Posterior cingulate gyrus (tissue), 11 donors: Measurements from ENCODE around the gene IL11RA.

Experiments
- DNase-seq, 10 donors: peaks; one replicate each; pipeline versions ENCODE4 v3.0.0 to v3.0.0-alpha.2; 2020 to 2021; ENCODE audit warnings: mixed read lengths in 3 of 10
- intact Hi-C: fragments of 100-400 bp; cut with DNase I; formaldehyde crosslinking; loops from one replicate; pipeline ENCODE4 v1.15.1; 2023

Gene IL11RA

GRCh38 chr9:34650816-34651215 is 1.2 kb upstream of the IL11RA start:
- intact Hi-C loops: no loop called here
- DNase-seq: peak in 5 of 10 donors; percentile 42 to 86 (median 76)

GRCh38 chr9:34651321-34651720 is 664 bp upstream of the IL11RA start:
- DNase-seq: peak in 2 of 10 donors; percentile 5 to 65
- intact Hi-C loops: no loop called here

DNA sequence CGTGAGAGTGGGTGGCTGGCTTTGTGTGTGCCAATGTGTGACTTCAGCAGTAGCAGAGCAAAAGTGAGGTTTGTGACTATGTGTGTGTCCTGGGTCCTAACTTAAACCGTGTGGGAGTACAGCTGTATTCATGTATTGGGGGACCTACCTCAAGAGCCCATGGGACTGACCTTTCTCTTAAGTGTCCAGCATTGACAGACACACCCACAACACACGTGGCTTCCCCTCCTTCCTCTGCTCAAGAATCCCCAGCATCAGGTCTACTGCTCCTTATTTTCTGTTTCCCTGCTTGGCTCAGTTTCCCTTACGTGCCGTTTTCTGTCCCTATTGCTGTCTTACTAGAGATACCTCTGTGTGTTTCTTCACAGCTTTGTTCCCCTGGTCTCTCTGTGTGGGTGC is 616 bp downstream of the IL11RA start:
- peak in 1 of 10 donors; percentile 36 for DNase-seq

GRCh38 chr9:34653151-34654072 is 1.4 kb downstream of the IL11RA start:
- intact Hi-C loops: no loop called here
- peak in 2 of 10 donors; percentile 54 to 58 for DNase-seq

More for the DNA sequence above, 616 bp downstream of the IL11RA start:
- intact Hi-C loops: no loop called here

- peak; percentile 64 to 96 (median 78) for DNase-seq
- intact Hi-C loops: no loop called here
Observed at GRCh38 chr9:34654323-34655051, 2.5 kb downstream of the IL11RA start.

DNA sequence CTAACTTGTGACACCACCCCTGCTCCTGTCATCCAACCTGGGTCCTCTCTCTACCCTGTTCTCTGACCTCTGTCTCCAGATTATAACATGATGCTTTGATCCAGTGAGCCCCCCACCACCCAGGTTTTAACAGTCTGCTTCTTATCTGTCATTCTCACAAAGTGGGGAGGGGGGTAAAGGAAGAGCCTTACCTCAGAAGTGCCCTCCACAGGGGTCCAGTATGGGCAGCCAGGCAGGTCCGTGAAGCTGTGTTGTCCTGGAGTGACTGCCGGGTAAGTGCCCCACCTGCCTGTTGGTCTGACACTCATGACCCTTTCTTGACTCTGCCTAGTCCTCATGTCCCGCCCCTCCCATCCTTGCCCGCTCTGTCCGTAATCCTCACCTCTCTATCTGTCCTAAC is 3.4 kb downstream of the IL11RA start:
- intact Hi-C loops: no loop called here

DNA sequence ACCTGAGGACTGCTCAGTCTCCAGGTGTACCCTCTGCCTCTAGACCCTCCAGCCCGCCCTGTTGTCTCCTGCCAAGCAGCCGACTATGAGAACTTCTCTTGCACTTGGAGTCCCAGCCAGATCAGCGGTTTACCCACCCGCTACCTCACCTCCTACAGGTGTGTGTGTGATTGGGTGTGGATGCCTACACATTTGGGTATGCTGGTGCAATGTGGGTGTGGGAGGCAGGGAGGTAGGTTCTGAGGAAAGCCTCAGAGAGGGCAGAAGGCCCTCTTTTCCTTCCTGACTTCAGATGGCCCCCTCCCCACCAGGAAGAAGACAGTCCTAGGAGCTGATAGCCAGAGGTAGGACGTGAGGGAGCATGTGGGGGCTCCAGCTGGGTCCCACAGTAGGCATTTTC is 5.0 kb downstream of the IL11RA start:
- DNase-seq: peak in 1 of 10 donors; percentile 37
- intact Hi-C loops: no loop called here

More for the DNA sequence above, 3.4 kb downstream of the IL11RA start:
- DNase-seq: peak in 2 of 10 donors; percentile 45 to 63

DNA sequence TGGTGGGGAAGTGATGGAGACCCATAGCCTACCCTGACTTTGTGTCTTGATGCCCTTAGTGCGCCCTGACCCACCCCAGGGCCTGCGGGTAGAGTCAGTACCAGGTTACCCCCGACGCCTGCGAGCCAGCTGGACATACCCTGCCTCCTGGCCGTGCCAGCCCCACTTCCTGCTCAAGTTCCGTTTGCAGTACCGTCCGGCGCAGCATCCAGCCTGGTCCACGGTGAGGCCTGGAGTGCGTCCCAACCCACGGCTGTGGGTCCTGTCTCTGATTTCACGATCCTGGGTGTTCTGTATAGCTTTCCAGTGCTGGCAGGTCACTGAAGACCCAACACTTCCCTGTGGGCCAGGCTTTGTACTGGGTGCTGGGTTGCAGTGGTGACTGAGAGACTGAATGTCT is 6.5 kb downstream of the IL11RA start:
- peak in 1 of 10 donors; percentile 61 for DNase-seq
- intact Hi-C loops: no loop called here

- DNase-seq: peak in 1 of 10 donors; percentile 62
- intact Hi-C loops: no loop called here
Observed at GRCh38 chr9:34659592-34660253, 7.7 kb downstream of the IL11RA start.

- peak in 1 of 10 donors; percentile 16 for DNase-seq
- intact Hi-C loops: no loop called here
Observed at GRCh38 chr9:34662526-34663302, 10.7 kb downstream of the IL11RA start, which contains the start of gene CCL27. CCL27 (minus strand) TSS chr9:34662657; CDS start chr9:34662633, 24 bp downstream.

- intact Hi-C loops: no loop called here
- DNase-seq: no peak
Observed at GRCh38 chr9:34663303-34663605, 11.3 kb downstream of the IL11RA start.

- peak; percentile 46 to 95 (median 76) for DNase-seq
- intact Hi-C loops: loop anchor here (2.0 kb wide), 1 partner anchor 38 kb away; no protein-coding TSS in a partner anchor
Observed at GRCh38 chr9:34664281-34665066, 12.5 kb downstream of the IL11RA start.

DNA sequence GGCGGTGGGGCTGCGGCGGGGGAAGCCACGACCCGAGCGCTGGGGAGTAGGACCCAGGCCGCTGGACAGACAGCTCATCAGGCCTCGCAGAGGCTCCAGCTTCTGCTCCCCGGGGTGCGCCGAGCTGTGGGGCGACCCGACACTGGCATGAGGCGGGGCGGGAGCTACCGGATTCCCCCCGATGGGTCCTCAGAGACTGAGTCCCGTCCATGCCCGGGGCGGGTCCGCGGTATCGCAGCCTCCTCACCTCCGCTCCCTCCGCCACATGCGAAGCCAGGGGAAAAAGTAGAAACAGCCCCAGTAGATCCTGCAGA is 13.0 kb downstream of the IL11RA start:
- peak in 1 of 10 donors; percentile 88 for DNase-seq
- intact Hi-C loops: loop anchor here (2.0 kb wide), 1 partner anchor 38 kb away; no protein-coding TSS in a partner anchor

DNA sequence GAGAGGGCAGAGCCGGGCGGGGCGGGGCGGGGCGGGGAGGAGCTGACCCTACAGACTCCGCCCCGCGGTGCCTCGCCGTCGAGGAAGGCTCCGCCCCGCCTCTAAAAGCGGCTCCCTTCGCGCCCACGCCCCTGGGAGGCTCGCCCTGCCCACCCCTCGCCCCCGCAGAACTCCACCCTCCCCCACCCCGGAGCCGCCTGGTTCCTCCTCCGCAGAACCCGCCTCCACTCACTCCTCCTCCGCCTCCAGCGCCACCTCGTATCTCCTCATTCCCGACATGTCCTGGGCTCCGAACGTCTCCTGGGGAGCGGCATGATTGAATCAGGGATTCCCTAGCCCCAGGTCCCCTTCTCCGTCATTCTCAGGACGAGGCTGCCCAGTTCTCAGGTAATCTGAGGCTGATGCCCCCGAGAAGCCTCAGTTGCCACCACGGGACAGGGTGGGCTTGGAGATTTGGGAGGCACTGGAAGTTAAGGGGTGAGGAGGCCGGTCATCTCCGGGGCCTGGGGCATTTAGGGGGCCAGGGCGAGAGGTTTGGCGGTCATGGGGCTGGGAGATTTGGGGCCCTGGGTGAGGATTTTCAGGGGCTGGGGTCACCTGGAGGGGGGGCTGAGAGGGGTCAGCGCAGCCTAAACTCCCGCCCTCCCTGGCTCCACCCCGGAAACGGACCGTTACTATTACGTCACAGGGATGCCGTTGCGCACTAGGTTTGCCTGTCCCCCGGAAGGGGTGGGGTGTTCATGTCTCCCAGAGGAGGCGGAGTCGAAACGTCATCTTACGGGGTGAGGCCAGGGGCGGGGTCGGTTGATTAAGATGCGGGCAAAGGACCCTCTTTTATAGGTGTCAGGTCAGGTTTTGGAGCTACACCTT is 13.6 kb downstream of the IL11RA start:
- intact Hi-C loops: loop anchor here (2.0 kb wide), 1 partner anchor 37 kb away; no protein-coding TSS in a partner anchor
- DNase-seq: peak; percentile 90 to 99 (median 96)

- peak in 1 of 10 donors; percentile 22 for DNase-seq
Observed at GRCh38 chr9:34669809-34670562, 18.0 kb downstream of the IL11RA start.

DNA sequence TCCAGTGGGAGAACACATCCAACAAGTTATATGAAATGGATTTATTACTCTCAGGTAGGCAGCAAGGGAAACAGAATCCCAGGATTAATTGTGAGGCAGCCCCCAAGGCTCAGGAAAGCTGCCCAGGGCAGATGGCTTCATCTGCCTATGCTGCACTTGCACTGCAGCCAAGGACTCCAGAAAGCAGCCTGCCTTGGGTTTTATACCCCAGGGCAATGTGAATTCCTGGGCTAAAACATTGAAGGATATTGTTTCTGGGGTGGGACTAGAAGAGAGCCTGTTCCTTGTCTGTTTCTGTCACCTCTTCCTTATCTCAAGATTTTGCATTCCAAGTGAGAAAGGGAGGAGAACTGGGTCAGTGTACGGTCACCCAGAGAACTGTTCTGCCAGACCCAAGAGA is 19.3 kb downstream of the IL11RA start:
- intact Hi-C loops: no loop called here
- peak in 1 of 10 donors; percentile 9 for DNase-seq

More at GRCh38 chr9:34669809-34670562, 18.0 kb downstream of the IL11RA start:
- intact Hi-C loops: no loop called here

GRCh38 chr9:34674440-34674839 is 22.5 kb downstream of the IL11RA start:
- DNase-seq: no peak
- intact Hi-C loops: no loop called here
